ENCODE data around the gene IL17RD. TPM values are rescaled to one million over a fixed set of nuclear protein-coding genes. Genes with fewer than 3 reads are reported as not detected.

The IL17RD gene
- total and polyA plus RNA-seq, 10 of the 15 experiments (the other 5 are each of a cell fraction or from before 2014, with no cell fraction given): 0.01 to 0.08 (median 0.04) TPM; not detected in 3

DNA sequence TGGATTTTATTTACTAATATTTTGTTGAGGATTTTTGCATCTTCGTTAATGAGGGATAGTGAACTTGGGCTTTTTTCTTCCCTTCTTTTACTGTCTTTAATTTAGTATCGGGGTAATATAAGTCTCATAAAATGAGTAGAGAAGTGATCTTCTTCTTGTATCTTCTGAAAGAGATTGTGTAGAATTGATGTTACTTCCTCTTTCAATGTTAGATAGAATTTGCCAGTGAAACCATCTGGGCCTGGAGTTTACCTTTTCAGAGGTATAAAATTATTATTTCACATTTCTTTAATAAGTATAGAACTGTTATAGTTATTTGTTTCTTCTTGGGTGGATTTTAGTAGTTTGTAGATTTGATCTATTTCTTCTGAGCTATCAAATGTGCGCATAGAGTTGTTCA is 26.9 kb upstream of the IL17RD start:
- H3K4me1 ChIP-seq (ENCODE audit: control insufficient read depth, insufficient read depth, low read length): no peaks in the 10 kb centered on the region
- in situ Hi-C loops (cut with MboI) (no loop called here), intact Hi-C loops (cut with micrococcal nuclease; ENCODE audit: unreplicated experiment) (no loop called here)
- no TSS peak for BruUV-seq (replicated peaks)
- DNase-seq (ENCODE audit: low read depth, low spot score) (no peak), ATAC-seq (peak; percentile 64), FAIRE-seq (no peak)
- ChIA-PET CTCF (interaction anchor here (0.6 to 0.7 kb wide), 2 partner anchors 38 to 269 kb away, joined by 3 to 4 read pairs; no protein-coding TSS in a partner anchor), POLR2A (interaction anchor here (1.3 kb wide), 1 partner anchor 9 kb away, joined by 3 read pairs; no protein-coding TSS in a partner anchor), RAD21 (ENCODE audit: unreplicated experiment) (no interaction called here), SMC1A (ENCODE audit: uncharacterized antibody, unreplicated experiment) (interaction anchor here (0.6 to 1.9 kb wide), 4 partner anchors 22 to 42 kb away, joined by 3 to 5 read pairs (median 4); no protein-coding TSS in a partner anchor)
- no peak overlapping the region for H3K9ac ChIP-seq (ENCODE audit: control insufficient read depth, insufficient read depth, low read length)
- H3K4me3 ChIP-seq: no peak overlapping the region
- WGBS (ENCODE audit: insufficient coverage, insufficient replicate concordance, low lambda C conversion rate, missing lambda C conversion rate): 33% methylated on average over 3 of the region's 3 CpGs
- no peaks in the 10 kb centered on the region for H4K20me1 ChIP-seq (ENCODE audit: control insufficient read depth, insufficient read depth)
- no peak overlapping the region for H3K27ac ChIP-seq (ENCODE audit: control insufficient read depth, insufficient read depth)
- H3K4me2 ChIP-seq (ENCODE audit: control insufficient read depth, insufficient read depth): no peak overlapping the region
- H3K79me2 ChIP-seq (ENCODE audit: control insufficient read depth, insufficient read depth, low read length): no peaks in the 10 kb centered on the region
- no peak overlapping the region for H2AFZ ChIP-seq (ENCODE audit: control insufficient read depth, low read depth, low read length)
- H3K9me3 ChIP-seq (replicated peaks; ENCODE audit: control insufficient read depth, insufficient read depth, low read length): no peaks in the 10 kb centered on the region
- no peaks in the 10 kb centered on the region for H3K27me3 ChIP-seq (replicated peaks in 1 of 2; ENCODE audit: control insufficient read depth in 2 of 2, insufficient read depth in 2 of 2, low read length in 1 of 2)
- no peak for TF ChIP-seq NR2C2 (IDR thresholded peaks at IDR 0.05; ENCODE audit: borderline replicate concordance, control insufficient read depth, insufficient read length, low read depth)
- TF ChIP-seq BHLHE40 (IDR thresholded peaks at IDR 0.05; ENCODE audit: borderline replicate concordance in 1 of 2, low read depth in 2 of 2, low read length in 1 of 2): no peak
- no peak for TF ChIP-seq CEBPB (IDR thresholded peaks at IDR 0.05; ENCODE audit: borderline replicate concordance in 1 of 2, low read depth in 2 of 2, low read length in 2 of 2)
- no peak for TF ChIP-seq HCFC1 (IDR thresholded peaks at IDR 0.05; ENCODE audit: low read length)
- TF ChIP-seq ZSCAN29 (IDR thresholded peaks at IDR 0.05): no peak
- TF ChIP-seq TCF12 (IDR thresholded peaks at IDR 0.05; ENCODE audit: low read depth, low read length): no peak
- no peak for TF ChIP-seq PAX5 (IDR thresholded peaks at IDR 0.05; ENCODE audit: borderline replicate concordance, low read depth, low read length)
- no peak for TF ChIP-seq USF2 (IDR thresholded peaks at IDR 0.05; ENCODE audit: borderline replicate concordance, low read depth, low read length)
- TF ChIP-seq CHD1 (IDR thresholded peaks at IDR 0.05; ENCODE audit: low read depth, low read length): no peak
- H3K36me3 ChIP-seq (ENCODE audit: control insufficient read depth in 2 of 2, insufficient read depth in 2 of 2, low read length in 1 of 2): no peaks in the 10 kb centered on the region

All from GM12878 (cell line).